Measurements from ENCODE around the gene MMP28.

DNA sequence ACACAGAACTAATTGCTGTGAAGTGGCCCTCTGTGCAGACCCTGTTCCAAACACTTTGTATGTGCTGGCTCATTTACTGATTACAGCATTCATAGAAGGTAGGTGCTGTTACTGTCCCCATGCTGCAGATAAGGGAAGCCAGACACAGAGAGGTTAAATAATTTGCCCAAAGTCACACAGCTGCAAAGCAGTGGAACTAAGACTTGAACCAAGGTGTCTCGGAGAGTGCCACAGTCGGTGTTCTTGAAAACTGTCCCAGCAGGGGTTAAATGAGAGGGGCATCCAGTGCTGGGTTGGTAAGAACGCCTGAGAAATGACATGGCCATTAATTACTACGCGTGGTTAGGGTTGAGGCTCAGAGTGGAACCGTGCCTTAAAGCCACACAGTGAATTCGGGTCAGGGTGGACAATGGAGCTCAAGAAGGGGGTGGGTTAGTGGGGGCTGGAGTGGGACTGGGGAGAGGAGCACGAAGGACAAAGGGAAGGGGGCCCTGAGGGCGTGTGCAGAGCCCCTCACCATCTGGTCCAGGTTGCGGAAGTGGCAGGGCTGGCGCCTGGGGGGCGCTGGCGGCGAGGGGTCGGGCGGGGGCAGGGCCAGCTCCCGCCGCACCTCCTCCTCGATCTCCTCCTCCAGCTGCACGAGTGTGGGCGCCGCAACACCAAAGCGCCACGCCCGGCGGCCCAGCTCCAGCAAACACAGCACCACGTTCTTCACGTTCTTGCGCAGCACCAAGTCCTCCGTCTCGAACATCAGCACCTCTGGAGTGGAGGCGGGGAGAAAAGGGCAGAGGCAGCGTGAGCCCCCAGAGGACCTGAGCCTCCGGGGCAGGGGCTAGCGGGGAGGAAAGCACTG, 45.7 kb downstream of the MMP28 start:
- TF ChIP-seq CTCF (conservative IDR thresholded peaks at IDR 0.05; ENCODE audit: low read depth, low read length) (no peak), RFX5 (IDR thresholded peaks at IDR 0.05; ENCODE audit: low read depth, low read length) (no peak), POLR2A (IDR thresholded peaks at IDR 0.05; ENCODE audit: low read depth, low read length) (no peak), CEBPB (IDR thresholded peaks at IDR 0.05; ENCODE audit: low read depth, low read length) (no peak), SMC3 (IDR thresholded peaks at IDR 0.05; ENCODE audit: low read depth, low read length) (no peak)

All from IMR-90 (cell line).